Spleen (tissue), 11 donors: ENCODE results near the gene CASQ2. TPM values are rescaled to one million over a fixed set of nuclear protein-coding genes. Genes with fewer than 3 reads are reported as not detected.

Experiments
- DNase-seq: peaks from one replicate; pipeline ENCODE4 v3.0.0-alpha.2; 2020
- H3K27ac ChIP-seq, 8 donors: fragments of 200-600 bp; sonication (generic) in 7 of 8; 1 replicate in 4 of 8; 2 replicates in 4 of 8; pipeline versions ENCODE4 v1.5.0 to v1.8.0; 2016 to 2021; ENCODE audit warnings: inconsistent platforms in 4 of 8, mild to moderate bottlenecking in 4 of 8, moderate library complexity in 1 of 8
- H3K27me3 ChIP-seq, 7 donors: fragments of 200-600 bp; sonication (generic) in 6 of 7; replicated peaks in 1 of 7; 1 replicate in 4 of 7; 2 replicates in 3 of 7; pipeline versions ENCODE4 v1.5.0 to v1.8.0; 2016 to 2021; ENCODE audit warnings: inconsistent platforms in 3 of 7, mild to moderate bottlenecking in 1 of 7
- H3K36me3 ChIP-seq, 6 donors: fragments of 200-600 bp; sonication (generic) in 5 of 6; 1 replicate in 4 of 6; 2 replicates in 2 of 6; pipeline versions ENCODE4 v1.5.0 to v1.8.0; 2016 to 2021; ENCODE audit warnings: inconsistent platforms in 2 of 6
- H3K4me1 ChIP-seq, 6 donors: fragments of 200-600 bp; sonication (generic) in 5 of 6; 1 replicate in 3 of 6; 2 replicates in 3 of 6; pipeline versions ENCODE4 v1.5.0 to v1.8.0; 2016 to 2021; ENCODE audit warnings: inconsistent platforms in 3 of 6
- H3K4me3 ChIP-seq, 8 donors: fragments of 200-600 bp; sonication (generic) in 7 of 8; 1 replicate in 4 of 8; 2 replicates in 4 of 8; pipeline versions ENCODE4 v1.5.0 to v1.8.0; 2016 to 2021; ENCODE audit warnings: inconsistent platforms in 4 of 8, mild to moderate bottlenecking in 4 of 8, moderate library complexity in 2 of 8
- H3K9me3 ChIP-seq, 8 donors: fragments of 200-600 bp; sonication (generic) in 7 of 8; 1 replicate in 4 of 8; 2 replicates in 4 of 8; pipeline versions ENCODE4 v1.5.0 to v1.8.0; 2016 to 2021; ENCODE audit warnings: inconsistent platforms in 4 of 8
- POLR2A ChIP-seq, 3 donors: fragments of 450-650 bp; IDR thresholded peaks; one replicate each; pipeline ENCODE4 v1.5.1; 2017; ENCODE audit warnings: antibody characterized with exemption in 3 of 3, mild to moderate bottlenecking in 1 of 3
- POLR2AphosphoS5 ChIP-seq, 3 donors: sonication (generic); formaldehyde crosslinking; IDR thresholded peaks; one replicate each; pipeline ENCODE4 v1.5.1; 2017; ENCODE audit warnings: antibody characterized with exemption in 3 of 3
- WGBS, 5 donors: extraction: QIAGEN DNeasy Blood & Tissue Kit in 3 of 5; methylation state at CpG; one replicate each; pipeline versions ENCODE4 v1.1.5 to v1.1.7; 2013 to 2018; 5-methylcytosine and 5-hydroxymethylcytosine counted together
- intact Hi-C: fragments of 100-400 bp; cut with DNase I; formaldehyde crosslinking; loops from one replicate; pipeline ENCODE4 v1.15.0; 2023; ENCODE audit warnings: low total_unique reads
- polyA plus RNA-seq, 3 donors: library from polyadenylated mRNA; stranded (reverse); fragments of 200-250 nt; gene quantifications; one replicate each; pipeline ENCODE4 v1.2.1, GENCODE V29; 2013
- total RNA-seq, 7 donors: library from RNA; depleted of rRNA in 3 of 7; stranded (reverse); fragments of >200 nt in 3 of 7; fragmentation: NEBNext Ultra II Directional in 4 of 7; extraction: Animal tissue kit (Norgen Biotek cat#: 25700) in 4 of 7; gene quantifications; one replicate each; pipeline versions ENCODE4 v1.1.0 to v1.2.1, GENCODE V29; 2016 to 2021
- TF ChIP-seq, protein P1 (sequence below), 11 experiments: fragments of 200-600 bp in 7 of 11; fragments of 450-650 bp in 4 of 11; sonication (generic) in 4 of 11; IDR thresholded peaks in 8 of 11; conservative IDR thresholded peaks in 3 of 11; 1 replicate in 7 of 11; 2 replicates in 4 of 11; pipeline versions ENCODE4 v1.4.0 to v1.8.0; 2016 to 2021; ENCODE audit warnings: antibody characterized with exemption in 11 of 11, inconsistent platforms in 4 of 11, mild to moderate bottlenecking in 1 of 11
- donor health status: healthy with polysubstance abuse.
- donor health status: DM: no; HTN: no; CAD: no; lungs with moderate emphysema.
- donor health status: DM: no; HTN: no; CAD: no.
- donor health status: Bipolar disorder and iron deficiency.
- donor health status: healthy.
- donor health status: DM: no; HTN: no; CAD: no.
- donor health status: DM: yes; HTN: yes; CAD: no.

CASQ2 gene
- total and polyA plus RNA-seq, 10 donors = 0.24 to 0.93 (median 0.51) TPM

DNA sequence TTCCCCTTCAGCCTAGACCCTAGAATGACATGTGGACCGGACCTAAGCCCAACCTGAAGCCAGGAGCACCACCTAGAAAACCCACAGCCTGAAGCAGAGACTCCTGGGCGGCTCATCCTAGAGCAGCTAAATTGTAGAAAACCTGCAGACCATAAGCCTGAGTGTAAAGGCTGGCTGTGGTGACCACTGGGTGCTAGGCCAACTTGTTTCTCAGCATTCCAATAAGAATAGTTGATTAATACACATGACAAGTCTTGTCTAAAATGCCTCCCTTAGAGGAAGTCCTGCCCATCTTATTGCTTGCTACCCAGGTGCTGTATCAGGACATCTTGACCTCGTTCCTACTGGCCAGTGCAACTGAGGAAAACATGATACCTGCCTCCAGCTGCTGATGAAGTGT, 23.3 kb upstream of the CASQ2 start:
- intact Hi-C loops = no loop called here
- Histone ChIP-seq H3K4me3 (no peak overlapping the region), H3K4me1 (no peaks in the 10 kb centered on the region), H3K27ac (no peak overlapping the region), H3K36me3 (no peaks in the 10 kb centered on the region), H3K9me3 (peaks cover 0 to 15% (median 7%) of the 10 kb centered on the region in 8 donors), H3K27me3 (peaks cover 0 to 34% (median 2%) of the 10 kb centered on the region in 7 donors)
- no peak for DNase-seq
- 81 to 86% (median 82%) methylated on average over 3 of the region's 3 CpGs for WGBS, 5 donors
- TF ChIP-seq, protein P1, sequence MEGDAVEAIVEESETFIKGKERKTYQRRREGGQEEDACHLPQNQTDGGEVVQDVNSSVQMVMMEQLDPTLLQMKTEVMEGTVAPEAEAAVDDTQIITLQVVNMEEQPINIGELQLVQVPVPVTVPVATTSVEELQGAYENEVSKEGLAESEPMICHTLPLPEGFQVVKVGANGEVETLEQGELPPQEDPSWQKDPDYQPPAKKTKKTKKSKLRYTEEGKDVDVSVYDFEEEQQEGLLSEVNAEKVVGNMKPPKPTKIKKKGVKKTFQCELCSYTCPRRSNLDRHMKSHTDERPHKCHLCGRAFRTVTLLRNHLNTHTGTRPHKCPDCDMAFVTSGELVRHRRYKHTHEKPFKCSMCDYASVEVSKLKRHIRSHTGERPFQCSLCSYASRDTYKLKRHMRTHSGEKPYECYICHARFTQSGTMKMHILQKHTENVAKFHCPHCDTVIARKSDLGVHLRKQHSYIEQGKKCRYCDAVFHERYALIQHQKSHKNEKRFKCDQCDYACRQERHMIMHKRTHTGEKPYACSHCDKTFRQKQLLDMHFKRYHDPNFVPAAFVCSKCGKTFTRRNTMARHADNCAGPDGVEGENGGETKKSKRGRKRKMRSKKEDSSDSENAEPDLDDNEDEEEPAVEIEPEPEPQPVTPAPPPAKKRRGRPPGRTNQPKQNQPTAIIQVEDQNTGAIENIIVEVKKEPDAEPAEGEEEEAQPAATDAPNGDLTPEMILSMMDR (IDR thresholded peaks at IDR 0.05 in 8 of 11, conservative IDR thresholded peaks at IDR 0.05 in 3 of 11) = no peak
- TF ChIP-seq POLR2AphosphoS5 (IDR thresholded peaks at IDR 0.05) = no peak
- TF ChIP-seq POLR2A (IDR thresholded peaks at IDR 0.05) = no peak

DNA sequence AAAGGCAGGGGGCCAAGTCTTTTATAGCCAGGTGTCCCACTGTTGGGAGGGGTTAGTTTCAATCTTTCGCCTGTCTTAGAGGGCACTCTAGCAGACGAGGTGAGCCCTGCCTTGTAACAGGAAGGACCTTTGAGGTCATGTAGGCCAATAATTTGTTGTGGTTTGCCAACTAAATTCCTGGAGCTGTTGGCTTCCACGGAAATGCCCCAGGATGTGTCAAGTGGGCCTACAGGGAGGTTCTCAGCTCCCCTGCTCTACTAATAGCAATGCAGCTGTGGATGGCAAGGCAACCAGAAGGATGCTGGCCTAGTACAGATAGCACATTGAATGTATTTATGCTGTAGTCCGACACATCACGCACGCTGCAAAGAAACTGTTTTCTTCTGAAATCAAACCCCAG, 22.3 kb upstream of the CASQ2 start:
- Histone ChIP-seq H3K4me1 (no peaks in the 10 kb centered on the region), H3K9me3 (peaks cover 0 to 20% (median 7%) of the 10 kb centered on the region in 8 donors), H3K36me3 (no peaks in the 10 kb centered on the region), H3K4me3 (no peak overlapping the region), H3K27ac (no peak overlapping the region), H3K27me3 (peaks cover 0 to 29% (median 2%) of the 10 kb centered on the region in 7 donors)
- WGBS, 5 donors = 59 to 75% (median 68%) methylated on average over 6 of the region's 6 CpGs
- no peak for DNase-seq
- TF ChIP-seq, protein P1 (IDR thresholded peaks at IDR 0.05 in 8 of 11, conservative IDR thresholded peaks at IDR 0.05 in 3 of 11) = no peak
- TF ChIP-seq POLR2A (IDR thresholded peaks at IDR 0.05) (no peak), POLR2AphosphoS5 (IDR thresholded peaks at IDR 0.05) (no peak)
- intact Hi-C loops = no loop called here

DNA sequence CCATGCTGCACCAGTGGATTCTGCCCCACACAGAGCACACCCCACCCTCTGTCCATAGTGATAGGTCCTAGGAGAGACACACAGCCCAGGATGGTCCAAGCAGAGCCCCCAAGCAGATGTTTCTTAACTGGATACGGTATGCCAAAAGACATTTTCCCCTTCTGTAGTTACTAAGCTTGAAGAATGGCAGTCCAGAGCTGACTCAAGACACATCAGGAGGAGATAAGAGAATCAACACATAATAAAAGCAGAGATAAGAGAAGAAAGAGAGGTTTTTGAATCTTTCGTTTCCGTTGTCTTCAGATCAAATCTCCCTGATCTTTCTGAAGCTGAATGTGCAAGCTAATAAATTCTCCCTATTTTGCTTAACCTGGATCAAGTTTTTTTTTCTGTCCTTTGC, 21.8 kb upstream of the CASQ2 start:
- TF ChIP-seq POLR2A (IDR thresholded peaks at IDR 0.05) = no peak
- TF ChIP-seq, protein P1 (IDR thresholded peaks at IDR 0.05 in 8 of 11, conservative IDR thresholded peaks at IDR 0.05 in 3 of 11) = no peak
- Histone ChIP-seq H3K9me3 (peaks cover 0 to 20% (median 7%) of the 10 kb centered on the region in 8 donors), H3K4me1 (no peaks in the 10 kb centered on the region), H3K27ac (no peak overlapping the region), H3K36me3 (no peaks in the 10 kb centered on the region), H3K4me3 (no peak overlapping the region), H3K27me3 (peaks cover 0 to 27% (median 2%) of the 10 kb centered on the region in 7 donors)
- DNase-seq = no peak
- WGBS, 5 donors = 59 to 90% (median 87%) methylated on average over 3 of the region's 3 CpGs
- intact Hi-C loops = no loop called here

DNA sequence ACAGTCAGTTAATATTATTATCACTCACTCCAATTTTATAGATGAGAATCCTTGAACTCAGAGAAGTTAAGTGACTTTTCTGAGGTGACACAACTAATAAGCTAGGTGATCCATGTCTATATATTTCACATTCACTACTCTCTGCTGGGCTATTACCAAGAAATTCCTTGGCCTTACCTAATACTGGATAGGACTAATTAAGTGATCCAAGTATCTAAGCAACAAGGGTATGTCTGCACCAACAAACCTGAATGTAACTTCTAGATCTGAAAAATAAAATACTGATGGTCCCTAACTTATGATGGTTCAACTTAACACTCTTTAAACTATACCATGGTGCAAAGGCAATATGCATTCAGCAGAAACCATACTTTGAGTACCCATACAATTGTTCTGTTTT, 14.8 kb upstream of the CASQ2 start:
- Histone ChIP-seq H3K27ac (no peak overlapping the region), H3K9me3 (peaks cover 0 to 20% (median 7%) of the 10 kb centered on the region in 8 donors), H3K4me3 (no peak overlapping the region), H3K27me3 (peaks cover 0 to 21% (median 0%) of the 10 kb centered on the region in 7 donors), H3K36me3 (no peaks in the 10 kb centered on the region), H3K4me1 (no peaks in the 10 kb centered on the region)
- DNase-seq = no peak
- intact Hi-C loops = no loop called here
- TF ChIP-seq POLR2A (IDR thresholded peaks at IDR 0.05) = no peak
- no peak for TF ChIP-seq POLR2AphosphoS5 (IDR thresholded peaks at IDR 0.05)
- TF ChIP-seq, protein P1 (IDR thresholded peaks at IDR 0.05 in 8 of 11, conservative IDR thresholded peaks at IDR 0.05 in 3 of 11) = no peak
